Hematopoietic multipotent progenitor cell treated with erythropoietin and hydrocortisone succinate and interleukin-3 and kit ligand, for 15 days (in vitro differentiated cells): ENCODE measurements around the gene FLCN.
A peak's percentile ranks its signal among the peaks of the same experiment; 100 is the strongest.
"Not testable (repeated sequence)": the region's sequence is repeated elsewhere in the genome, so short reads cannot be mapped to it uniquely, and the experiment has no call there.

Experiments used
- DNase-seq: peaks from one replicate; pipeline ENCODE4 v3.0.0-alpha.2; 2015; ENCODE audit warnings: low spot score

The FLCN gene, protein sequence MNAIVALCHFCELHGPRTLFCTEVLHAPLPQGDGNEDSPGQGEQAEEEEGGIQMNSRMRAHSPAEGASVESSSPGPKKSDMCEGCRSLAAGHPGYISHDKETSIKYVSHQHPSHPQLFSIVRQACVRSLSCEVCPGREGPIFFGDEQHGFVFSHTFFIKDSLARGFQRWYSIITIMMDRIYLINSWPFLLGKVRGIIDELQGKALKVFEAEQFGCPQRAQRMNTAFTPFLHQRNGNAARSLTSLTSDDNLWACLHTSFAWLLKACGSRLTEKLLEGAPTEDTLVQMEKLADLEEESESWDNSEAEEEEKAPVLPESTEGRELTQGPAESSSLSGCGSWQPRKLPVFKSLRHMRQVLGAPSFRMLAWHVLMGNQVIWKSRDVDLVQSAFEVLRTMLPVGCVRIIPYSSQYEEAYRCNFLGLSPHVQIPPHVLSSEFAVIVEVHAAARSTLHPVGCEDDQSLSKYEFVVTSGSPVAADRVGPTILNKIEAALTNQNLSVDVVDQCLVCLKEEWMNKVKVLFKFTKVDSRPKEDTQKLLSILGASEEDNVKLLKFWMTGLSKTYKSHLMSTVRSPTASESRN

DNA sequence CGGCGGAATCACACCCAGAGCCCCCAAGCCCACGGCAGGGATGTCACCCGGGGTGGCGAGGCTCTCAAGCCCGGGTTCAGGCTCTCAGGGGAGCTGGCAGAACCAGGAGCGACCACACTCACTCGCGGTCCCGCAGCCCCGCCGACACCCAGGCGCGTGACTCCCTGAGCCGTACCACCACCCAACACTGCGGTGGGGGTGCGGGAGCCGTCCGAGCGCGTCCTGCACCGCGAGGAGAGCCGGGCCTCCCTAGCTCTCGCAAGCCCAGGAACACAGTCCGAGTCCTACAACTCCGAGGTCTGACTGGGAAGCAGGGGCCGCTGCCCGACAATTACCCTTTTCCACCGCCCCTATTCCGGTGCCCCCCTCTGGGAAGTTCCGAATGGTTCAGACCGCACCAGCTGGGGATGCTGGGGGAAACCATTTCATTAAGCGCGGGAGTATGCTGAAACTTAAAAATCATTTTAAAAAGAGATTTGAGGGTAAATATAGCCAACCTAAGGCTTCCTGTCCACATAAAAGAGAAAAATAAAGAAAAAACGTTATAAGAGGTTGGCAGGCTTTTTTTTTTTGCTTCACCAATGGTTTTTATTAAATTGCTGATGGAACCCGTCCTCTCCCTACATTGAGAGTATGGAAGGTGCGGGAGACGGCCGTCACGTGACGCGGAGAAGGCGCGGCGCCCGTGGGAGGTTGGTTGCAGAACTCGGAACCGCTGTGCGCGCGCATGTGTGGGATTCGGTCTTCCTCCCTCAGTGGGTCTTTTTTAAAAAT lies at the start of gene FLCN:
FLCN (minus strand) TSS at position 143 of the 774 bp plus-strand sequence. CDS start 9,031 bp downstream, outside the sequence.
- peak; percentile 93 for DNase-seq

DNA sequence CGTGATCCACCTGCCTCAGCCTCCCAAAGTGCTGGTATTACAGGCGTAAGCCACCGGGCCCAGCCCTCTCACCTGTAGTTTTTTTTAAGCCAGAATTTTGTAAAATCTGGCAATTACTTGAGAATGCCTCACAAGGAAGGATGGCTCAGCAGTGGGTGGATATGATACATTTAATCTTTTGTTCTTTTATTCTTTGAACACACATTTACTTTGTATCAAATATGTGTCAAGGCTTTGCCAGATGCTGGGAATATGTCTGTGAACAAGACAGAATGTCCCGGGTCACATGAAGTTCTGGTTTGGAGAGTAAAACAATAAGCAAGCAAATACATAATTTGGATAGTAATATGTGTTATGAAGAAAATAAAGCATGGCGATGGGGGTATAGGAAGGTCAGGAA lies 49.0 kb upstream of the FLCN start:
- DNase-seq, result no peak

DNA sequence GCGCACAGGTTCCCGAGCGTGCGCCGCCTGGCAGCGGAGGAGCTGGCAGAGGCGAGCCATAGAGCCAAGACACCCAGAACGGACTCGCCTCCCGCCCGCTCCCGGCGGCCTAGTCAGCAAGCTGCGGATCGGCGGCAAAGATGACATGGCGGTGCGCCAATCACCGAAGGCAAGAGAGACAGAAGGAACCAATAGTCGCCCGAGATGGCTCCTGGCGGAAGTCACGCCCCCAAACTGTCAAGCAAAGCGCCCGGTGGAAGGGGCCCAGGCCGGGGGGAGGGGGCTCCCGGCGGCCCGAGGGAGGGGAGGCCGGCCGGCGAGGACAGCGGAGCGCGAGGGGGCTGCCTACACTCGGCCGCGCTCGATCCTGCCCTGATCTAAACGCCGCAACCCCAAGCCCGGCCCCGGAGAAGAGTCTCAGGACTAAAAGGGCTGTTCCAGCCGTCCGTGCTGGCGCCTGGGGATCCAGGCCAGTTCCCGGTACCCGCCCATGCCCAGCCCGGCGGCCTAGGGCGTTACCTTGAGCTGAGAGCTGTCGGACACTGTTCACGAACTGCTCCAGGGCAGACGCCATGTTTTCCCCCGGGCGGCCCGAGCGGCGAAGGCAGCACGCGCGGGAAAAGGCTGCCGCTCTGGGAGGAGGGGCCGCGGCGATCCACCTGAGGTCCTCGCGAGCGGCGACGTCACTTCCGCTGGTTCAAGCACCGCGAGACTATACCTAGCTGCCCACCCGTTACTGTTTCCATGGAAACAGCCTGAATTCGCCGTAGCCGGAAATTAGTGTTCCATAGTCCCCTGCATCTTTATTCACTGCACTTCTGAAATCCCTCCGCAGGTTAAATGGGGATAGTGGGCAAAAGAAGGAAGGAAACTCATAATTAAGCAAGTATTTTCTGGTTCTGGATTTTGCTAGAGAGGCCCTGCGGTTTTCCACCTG lies 43.9 kb upstream of the FLCN start, which contains the start of gene COPS3:
COPS3 (minus strand) TSS at position 634 of the 937 bp plus-strand sequence; CDS start at position 574, 60 bp downstream.
- DNase-seq, result peak; percentile 98

DNA sequence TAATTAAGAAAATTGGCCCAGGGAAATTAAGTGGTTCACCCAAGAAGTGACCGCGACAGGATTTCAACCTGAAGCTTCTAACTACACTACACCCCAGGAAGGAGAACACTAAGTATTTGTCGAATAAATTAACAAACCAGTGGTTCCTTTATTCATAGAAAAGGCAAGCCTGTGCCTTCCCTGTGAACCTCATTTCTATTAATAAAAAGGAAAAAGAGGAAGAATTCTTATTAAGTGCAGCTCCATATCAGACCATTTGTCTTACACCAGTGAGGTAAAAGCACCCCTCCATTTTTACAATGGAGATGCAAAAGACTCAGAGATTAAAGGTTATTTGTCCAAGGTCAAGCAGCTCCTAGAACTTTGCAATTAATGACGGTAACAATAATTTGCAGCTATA lies 42.3 kb upstream of the FLCN start:
- DNase-seq, result peak; percentile 15

DNA sequence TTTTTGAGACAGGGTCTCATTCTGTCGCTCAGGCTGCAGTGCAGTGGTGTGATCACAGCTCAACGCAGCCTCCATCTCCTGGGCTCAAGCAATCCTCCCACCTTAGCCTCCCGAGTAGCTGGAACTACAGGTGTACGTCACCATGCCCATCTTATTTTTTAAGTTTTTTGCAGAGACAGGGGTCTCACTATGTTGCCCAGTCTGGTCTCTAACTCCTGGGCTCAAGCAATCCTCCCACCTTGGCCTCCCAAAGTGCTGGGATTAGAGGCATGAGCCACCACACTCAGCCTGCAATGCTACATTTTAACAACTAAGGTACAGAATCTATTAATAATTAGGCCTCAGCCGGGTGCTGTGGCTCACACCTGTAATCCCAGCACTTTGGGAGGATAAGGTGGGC lies 40.5 kb upstream of the FLCN start:
- DNase-seq, result not testable (repeated sequence)

DNA sequence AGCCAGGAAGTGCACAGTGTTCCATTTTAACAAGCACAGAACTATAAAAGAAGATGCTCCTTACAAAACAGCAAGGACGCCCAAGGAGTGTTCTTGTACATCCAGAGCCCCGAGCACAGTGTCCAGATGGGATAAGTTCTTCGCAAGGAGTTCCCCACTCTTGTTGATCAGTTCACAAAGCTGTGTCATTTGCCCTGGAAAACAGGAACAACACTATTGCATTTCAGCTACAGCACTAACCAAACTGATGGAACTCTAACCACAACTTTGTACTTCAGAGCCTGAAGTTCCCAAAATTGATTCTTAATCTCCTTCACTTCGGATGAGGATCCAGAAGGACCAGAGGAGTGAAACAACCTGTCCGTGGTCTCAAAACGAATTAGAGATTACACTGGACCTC lies 39.0 kb upstream of the FLCN start:
- peak; percentile 2 for DNase-seq

DNA sequence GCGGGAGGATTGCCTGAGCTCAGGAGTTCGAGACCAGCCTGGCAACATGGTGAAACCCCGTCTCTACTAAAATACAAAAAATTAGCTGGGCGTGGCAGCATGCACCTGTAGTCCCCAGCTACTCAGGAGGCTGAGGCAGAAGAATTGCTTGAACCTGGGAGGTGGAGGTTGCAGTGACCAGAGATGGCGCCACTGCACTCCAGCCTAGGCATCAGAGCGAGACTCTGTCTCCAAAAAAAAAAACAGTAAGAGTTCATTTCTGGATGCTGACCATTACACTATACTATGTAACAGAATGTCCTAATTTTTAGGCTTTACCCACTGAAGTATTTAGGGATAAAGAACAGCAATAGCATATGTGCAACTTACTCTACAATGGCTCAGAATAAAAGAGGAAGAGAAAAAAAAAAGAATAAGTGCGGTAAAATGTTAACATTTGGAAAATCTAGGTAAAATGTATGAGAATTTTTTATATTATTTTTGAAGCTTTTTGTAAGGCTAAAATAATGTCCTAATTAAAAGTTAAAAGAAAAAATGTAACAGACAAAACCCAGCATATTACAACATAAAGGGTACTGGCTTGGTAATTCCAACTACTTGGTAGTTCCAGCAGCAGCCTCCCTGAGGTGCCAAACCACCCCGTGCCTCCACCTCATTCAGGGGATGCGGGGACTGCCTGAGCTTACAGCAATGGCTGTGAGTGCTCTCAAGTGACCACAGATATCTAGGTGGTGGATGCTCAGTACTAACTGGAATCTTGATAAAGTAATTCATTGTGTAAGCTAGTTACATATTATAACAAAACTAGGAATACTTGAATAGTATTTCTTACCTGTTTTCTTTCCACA lies 33.2 kb upstream of the FLCN start:
- peak; percentile 38 for DNase-seq

DNA sequence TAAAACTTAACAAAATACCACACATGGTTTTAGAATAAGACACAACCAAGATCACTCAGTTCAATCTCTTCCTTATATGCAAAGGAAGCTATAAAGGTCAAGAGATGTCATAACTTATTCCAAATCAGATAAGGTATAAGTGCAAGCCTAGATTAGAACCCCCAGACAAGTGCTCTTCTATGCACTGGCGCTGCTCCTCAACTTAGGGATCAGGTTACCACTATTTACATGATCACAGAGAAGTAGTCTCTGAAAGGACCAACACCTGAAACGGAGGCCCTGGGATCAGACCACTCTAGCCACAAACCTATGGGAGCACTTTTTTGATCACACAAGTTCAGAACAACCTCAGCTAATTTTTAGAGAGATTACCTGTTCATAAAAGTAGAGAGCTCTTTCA lies 27.5 kb upstream of the FLCN start:
- no peak for DNase-seq

DNA sequence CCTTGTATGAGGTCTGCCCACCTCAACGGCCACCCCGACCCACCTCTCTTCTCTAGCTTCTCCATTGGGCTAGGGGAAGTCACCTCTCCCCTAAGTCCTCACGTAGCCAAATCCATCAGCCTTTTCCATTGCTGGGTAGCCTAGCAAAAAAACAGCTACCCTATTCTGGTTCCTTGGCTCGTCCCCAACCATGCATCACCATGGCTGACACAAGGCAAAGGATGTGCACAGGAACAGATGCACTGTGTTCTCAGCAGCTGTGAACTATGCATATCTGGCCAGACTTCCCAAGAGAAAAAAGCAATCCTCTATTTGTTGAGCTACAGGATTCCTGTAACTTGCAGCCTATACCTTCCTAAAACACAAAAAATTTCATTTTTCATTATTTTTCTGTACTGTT lies 22.0 kb upstream of the FLCN start:
- DNase-seq, result no peak

DNA sequence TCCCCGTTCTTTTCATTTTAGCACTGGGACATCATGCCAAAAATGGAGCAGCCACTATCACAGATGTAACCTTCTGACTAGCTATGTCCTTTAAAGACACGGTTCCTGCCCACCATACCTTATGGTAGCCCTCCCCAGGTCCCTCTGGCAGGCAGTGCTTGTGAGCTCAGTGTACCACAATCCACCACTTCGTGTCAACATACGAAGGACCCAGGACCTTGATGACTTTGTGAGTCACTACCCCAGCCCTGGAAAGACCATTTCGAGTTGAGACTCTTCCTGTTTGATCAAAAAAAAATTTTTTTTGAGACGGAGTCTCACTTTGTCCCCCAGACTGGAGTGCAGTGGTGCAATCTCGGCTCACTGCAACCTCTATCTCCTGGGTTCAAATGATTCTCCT lies 21.0 kb upstream of the FLCN start:
- DNase-seq, result no peak

DNA sequence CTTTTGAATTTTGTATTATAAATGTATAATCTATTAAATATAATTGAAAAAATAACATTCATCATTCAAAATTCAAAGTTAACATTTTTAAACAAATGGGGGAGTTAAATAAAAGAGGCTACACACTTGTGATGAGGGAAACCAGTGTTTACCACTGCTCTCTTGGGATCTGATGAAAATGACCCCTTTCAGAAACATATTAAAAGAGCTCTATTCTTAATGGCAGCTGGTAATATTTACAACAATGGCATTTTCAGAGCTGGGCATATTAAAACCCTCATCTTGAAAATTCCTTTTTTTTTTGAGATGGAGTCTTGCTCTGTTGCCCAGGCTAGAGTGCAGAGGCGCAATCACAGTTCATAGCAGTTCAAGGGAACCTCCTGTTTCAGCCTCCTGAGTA lies 19.3 kb upstream of the FLCN start:
- no peak for DNase-seq

DNA sequence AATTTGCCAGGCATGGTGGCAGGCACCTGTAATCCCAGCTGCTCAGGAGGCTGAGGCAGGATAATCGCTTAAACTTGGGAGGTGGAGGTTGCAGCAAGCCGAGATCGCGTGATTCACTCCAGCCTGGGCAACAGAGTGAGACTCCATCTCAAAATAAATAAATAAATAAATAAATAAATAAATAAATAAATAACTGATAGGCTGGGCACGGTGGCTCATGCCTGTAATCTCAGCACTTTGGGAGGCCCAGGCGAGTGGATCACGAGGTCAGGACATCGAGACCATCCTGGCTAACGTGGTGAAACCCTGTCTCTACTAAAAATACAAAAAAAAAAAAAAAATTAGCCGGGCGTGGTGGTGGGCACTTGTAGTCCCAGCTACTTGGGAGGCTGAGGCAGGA lies 18.7 kb upstream of the FLCN start:
- DNase-seq, result not testable (repeated sequence)

DNA sequence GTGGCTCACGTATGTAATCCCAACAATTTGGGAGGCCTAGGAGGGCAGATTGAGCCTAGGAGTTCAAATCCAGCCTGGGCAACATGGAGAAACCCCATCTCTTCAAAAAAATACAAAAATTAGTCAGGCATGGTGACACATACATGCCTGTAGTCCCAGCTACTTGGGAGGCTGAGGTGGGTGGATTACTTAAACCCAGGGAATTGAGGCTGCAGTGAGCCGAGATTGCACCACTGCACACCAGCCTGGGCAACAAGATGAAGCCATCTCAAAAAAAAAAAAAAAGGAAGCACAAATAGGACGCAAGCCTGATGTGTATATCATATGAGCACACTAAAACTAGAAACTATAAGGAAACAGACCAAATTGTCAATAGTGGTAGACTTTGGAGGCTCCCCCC lies 17.1 kb upstream of the FLCN start:
- no peak for DNase-seq

DNA sequence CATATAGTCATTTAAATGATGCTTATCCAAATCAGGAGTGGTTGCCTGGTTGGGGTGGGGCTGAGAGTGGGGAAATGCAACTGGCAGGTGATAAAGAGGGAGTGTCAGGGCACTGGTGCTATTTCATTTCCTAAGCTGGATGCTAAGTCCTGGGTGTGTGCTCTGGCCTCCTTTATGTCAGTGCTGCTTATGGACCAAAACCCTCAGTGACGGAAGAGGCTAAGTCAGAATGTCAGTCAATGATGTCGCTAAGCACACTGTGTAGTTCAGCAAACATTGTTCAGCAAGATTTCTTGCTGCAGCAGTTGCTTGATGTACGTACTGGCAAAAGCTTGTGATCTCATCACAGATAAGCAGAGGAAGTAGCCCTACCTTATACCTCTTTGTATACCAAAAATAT lies 16.4 kb upstream of the FLCN start:
- peak; percentile 70 for DNase-seq

DNA sequence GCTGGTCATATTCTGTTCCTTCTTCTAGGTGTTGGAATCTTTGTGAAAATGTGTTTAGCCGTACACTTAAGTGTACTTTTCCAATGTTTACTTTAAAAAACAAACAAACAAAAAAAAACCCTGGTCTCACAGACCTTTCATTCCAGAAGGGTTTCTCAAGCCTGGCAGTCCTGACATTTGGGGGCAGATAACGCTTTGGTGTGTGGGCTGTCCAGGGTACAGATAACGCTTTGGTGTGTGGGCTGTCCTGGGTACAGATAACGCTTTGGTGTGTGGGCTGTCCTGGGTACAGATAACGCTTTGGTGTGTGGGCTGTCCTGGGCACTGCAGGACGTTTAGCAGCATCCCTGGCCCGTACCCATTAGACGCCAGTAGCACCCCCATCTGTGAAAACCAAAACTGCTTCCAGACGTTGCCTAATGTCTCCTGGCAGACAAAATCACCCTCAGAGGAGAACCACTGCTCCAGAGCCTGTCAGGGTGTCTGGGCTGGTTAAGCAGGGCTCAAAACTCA lies 15.2 kb upstream of the FLCN start:
- DNase-seq, result peak; percentile 90

DNA sequence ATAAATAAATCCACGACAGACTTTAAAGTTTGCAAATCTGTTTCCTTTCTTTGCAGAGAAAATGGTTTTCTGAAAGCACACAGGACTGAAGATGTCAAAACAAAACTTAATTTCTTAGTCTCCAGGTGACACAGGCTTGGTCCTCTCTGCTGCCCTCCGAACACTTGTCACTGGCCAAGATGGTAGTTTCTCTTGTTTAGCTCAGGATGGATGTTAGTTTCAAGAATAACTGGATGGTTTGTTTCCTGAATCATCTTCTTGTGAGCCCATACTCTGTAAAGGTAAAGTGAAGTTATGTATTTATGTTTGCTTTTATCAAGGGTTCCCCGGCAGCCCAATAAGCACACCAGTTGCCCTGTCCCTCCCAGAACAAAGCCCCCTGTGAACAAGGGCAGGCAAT lies 9.9 kb upstream of the FLCN start:
- DNase-seq, result no peak

DNA sequence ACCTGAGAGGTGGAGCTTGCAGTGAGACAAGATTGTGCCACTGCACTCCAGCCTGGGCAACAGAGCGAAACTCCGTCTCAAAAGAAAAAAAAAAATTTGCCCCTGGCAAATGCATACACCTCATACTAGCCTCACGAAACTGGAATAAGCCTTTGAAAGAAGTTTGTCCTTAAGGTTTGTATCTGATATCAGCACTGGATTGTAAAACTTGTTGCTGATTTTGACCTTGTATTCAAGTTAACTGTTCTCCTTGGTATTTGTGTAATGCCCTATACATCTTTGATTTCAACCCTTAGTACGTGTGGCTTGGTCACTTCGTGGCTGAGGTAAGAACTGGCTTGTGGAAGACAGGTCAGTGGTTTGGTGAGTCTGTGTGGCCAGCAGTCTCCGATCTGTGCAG lies 6.2 kb upstream of the FLCN start:
- no peak for DNase-seq

DNA sequence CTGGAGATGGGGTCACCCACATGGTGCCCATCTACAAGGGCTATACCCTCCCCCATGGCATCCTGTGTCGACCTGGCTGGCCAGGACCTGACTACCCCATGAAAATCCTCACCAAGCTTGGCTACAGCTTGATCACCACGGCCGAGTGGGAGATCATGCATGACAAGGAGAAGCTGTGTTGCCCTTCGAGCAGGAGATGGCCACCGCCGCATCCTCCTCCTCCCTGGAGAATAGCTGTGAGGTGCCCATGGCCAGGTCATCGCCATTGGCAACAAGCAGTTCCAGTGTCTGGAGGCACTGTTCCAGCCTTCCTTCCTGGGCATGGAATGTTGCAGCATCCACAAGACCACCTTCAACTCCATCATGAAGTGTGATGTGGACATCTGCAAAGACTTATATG lies 5.3 kb upstream of the FLCN start:
- DNase-seq, result no peak

DNA sequence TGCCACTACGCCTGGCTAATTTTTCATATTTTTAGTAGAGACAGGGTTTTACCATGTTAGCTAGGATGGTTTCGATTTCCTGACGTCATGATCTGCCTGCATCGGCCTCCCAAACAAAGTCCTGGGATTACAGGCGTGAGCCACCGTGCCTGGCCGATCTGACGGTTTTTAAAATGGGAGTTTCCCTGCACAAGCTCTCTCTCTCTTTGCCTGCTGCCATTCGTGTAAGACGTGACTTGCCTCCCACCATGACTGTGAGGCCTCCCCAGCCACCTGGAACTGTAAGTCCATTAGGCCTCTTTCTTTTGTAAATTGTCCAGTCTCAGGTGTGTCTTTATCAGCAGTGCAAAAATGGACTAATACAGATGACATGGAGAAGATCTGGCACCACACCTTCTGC lies 4.7 kb upstream of the FLCN start:
- no peak for DNase-seq

DNA sequence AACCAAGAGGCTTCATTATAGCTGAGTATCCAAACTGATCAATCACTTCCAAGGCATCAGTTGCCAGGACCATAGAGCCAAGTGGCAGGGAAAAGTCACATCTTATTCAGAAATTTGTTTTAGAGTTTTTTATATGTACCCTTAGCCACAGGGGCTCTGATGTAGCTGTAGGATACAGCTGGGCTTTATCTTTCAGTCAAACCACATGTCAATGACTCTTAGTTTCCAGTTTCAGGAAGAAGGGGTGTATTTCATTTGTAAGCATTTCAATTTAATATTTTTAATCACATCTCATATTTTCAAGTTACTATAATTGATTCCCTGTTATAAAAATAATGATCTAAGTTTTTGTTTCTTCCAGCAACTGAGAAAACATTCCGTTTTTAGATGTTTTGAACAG lies 2.9 kb upstream of the FLCN start:
- DNase-seq, result peak; percentile 45
